ENCODE results near the gene VANGL2. TPM values are rescaled to one million over a fixed set of nuclear protein-coding genes. Genes with fewer than 3 reads are reported as not detected.

VANGL2 gene
- total and polyA plus RNA-seq, 4 experiments from 2014 or later: not detected

- H3K36me3 ChIP-seq (ENCODE audit: insufficient read depth, low read length): peaks cover 10% of the 10 kb centered on the region
- intact Hi-C loops (cut with micrococcal nuclease): no loop called here
- Mint-ChIP-seq H3K4me3 (no peak overlapping the region), H3K9me3 (peaks cover 0 to 1% (median 0%) of the 10 kb centered on the region in 8 donors), H3K27ac (peak overlapping the region in 6 of 7 donors; percentile 36 to 90 (median 66)), H3K36me3 (peaks cover 13 to 15% of the 10 kb centered on the region in 2 donors), H3K27me3 (no peaks in the 10 kb centered on the region), H3K4me1 (peaks cover 0 to 5% (median 4%) of the 10 kb centered on the region in 4 donors)
- H3K4me1 ChIP-seq (ENCODE audit: insufficient read depth, low read length): no peaks in the 10 kb centered on the region
- H3K27ac ChIP-seq (ENCODE audit: low read depth, low read length): no peak overlapping the region
- CTCF ChIA-PET (ENCODE audit: partially characterized antibody): interaction anchor here (1.3 kb wide), 1 partner anchor 11 kb away, joined by 3 read pairs; no protein-coding TSS in a partner anchor
- POLR2A ChIA-PET (ENCODE audit: partially characterized antibody): no interaction called here
- H3K4me3 ChIP-seq (ENCODE audit: low read length in 2 of 2): no peak overlapping the region
- no peaks in the 10 kb centered on the region for H3K9me3 ChIP-seq (ENCODE audit: control insufficient read depth in 1 of 2, low read length in 2 of 2)
- DNase-seq: no peak
- no peaks in the 10 kb centered on the region for H3K27me3 ChIP-seq (ENCODE audit: insufficient read depth, low read length)
Measured at GRCh38 chr1:160363951-160364735, 36.2 kb upstream of the VANGL2 start.

DNA sequence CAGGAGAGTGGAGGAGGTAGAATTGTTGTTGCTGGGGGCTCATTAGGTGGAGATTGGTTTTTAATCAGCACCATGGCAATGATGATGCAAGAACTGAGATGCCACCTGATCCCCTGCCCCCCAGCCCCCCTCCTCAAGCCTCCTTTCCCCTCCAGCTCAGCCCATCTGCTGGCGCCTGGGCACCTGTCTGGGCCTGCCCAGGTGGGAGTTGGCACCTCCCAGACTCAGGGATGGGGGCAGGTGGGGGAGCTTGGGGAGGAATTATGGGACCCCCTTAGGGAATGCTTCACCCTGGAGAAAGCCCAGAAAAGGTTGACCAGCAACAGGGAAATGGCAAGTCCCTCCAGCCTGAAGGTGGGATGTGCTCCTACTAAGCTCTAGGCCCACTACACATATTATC is 35.0 kb upstream of the VANGL2 start:
- DNase-seq: no peak
- intact Hi-C loops (cut with micrococcal nuclease): no loop called here
- peak overlapping the region in 1 of 7 donors; percentile 62 for H3K27ac Mint-ChIP-seq
- peaks cover 8 to 9% of the 10 kb centered on the region in 2 donors for H3K36me3 Mint-ChIP-seq
- POLR2A ChIA-PET (ENCODE audit: partially characterized antibody): interaction anchor here (1.1 kb wide), 1 partner anchor 22 kb away, joined by 3 read pairs; no protein-coding TSS in a partner anchor
- no peak overlapping the region for H3K27ac ChIP-seq (ENCODE audit: low read depth, low read length)
- no peaks in the 10 kb centered on the region for H3K27me3 Mint-ChIP-seq
- no peaks in the 10 kb centered on the region for H3K27me3 ChIP-seq (ENCODE audit: insufficient read depth, low read length)
- H3K9me3 ChIP-seq (ENCODE audit: control insufficient read depth in 1 of 2, low read length in 2 of 2): no peaks in the 10 kb centered on the region
- H3K4me3 ChIP-seq (ENCODE audit: low read length in 2 of 2): no peak overlapping the region
- H3K4me3 Mint-ChIP-seq: no peak overlapping the region
- H3K4me1 Mint-ChIP-seq: peaks cover 0 to 5% (median 4%) of the 10 kb centered on the region in 4 donors
- H3K36me3 ChIP-seq (ENCODE audit: insufficient read depth, low read length): peaks cover 3% of the 10 kb centered on the region
- H3K9me3 Mint-ChIP-seq: peaks cover 0 to 1% (median 0%) of the 10 kb centered on the region in 8 donors
- CTCF ChIA-PET (ENCODE audit: partially characterized antibody): interaction anchor here (3.3 kb wide), 1 partner anchor 11 kb away, joined by 16 read pairs; no protein-coding TSS in a partner anchor
- no peaks in the 10 kb centered on the region for H3K4me1 ChIP-seq (ENCODE audit: insufficient read depth, low read length)

- Mint-ChIP-seq H3K4me1 (peaks cover 0 to 5% (median 4%) of the 10 kb centered on the region in 4 donors), H3K4me3 (no peak within 1 kb of the TSS), H3K27ac (peak within 1 kb of the TSS in 4 of 7 donors; percentile 55 to 81 (median 78)), H3K27me3 (no peaks in the 10 kb centered on the region), H3K9me3 (peaks cover 0 to 1% (median 0%) of the 10 kb centered on the region in 8 donors), H3K36me3 (no peaks in the 10 kb centered on the region)
- ChIA-PET POLR2A (ENCODE audit: partially characterized antibody) (no interaction called here), CTCF (ENCODE audit: partially characterized antibody) (interaction anchor here (3.3 kb wide), 1 partner anchor 9 kb away, joined by 16 read pairs; no protein-coding TSS in a partner anchor)
- H3K4me1 ChIP-seq (ENCODE audit: insufficient read depth, low read length): no peaks in the 10 kb centered on the region
- DNase-seq: no peak
- no peak within 1 kb of the TSS for H3K27ac ChIP-seq (ENCODE audit: low read depth, low read length)
- no peaks in the 10 kb centered on the region for H3K9me3 ChIP-seq (ENCODE audit: control insufficient read depth in 1 of 2, low read length in 2 of 2)
- H3K27me3 ChIP-seq (ENCODE audit: insufficient read depth, low read length): no peaks in the 10 kb centered on the region
- no peaks in the 10 kb centered on the region for H3K36me3 ChIP-seq (ENCODE audit: insufficient read depth, low read length)
- no peak within 1 kb of the TSS for H3K4me3 ChIP-seq (ENCODE audit: low read length in 2 of 2)
- intact Hi-C loops (cut with micrococcal nuclease): no loop called here
Measured at GRCh38 chr1:160366731-160367515, 33.4 kb upstream of the VANGL2 start, which contains the start of gene NHLH1. Gene NHLH1, plus strand, starts transcription at chr1:160367071. Its CDS starts 3,661 bp downstream, at chr1:160370732.

DNA sequence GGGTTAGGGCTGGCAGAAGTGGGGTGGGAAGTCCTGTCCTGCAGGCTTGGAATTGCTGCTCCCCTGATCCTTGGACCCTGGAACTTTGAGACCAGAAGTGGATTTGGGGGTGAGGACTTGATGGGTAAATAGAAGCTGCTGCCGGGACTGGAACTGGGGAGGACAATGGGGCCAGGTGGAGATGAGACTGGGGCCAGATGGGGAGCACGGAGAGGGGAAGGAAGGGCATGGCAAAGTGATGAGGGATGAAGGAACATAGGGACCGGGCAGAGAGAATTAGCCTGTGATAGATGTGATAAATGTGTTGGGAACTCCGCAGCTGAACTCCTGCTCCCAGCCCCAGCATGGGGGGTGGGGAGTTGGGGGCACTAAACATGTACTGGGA is 32.9 kb upstream of the VANGL2 start:
- POLR2A ChIA-PET (ENCODE audit: partially characterized antibody): no interaction called here
- Mint-ChIP-seq H3K4me1 (peaks cover 0 to 5% (median 4%) of the 10 kb centered on the region in 4 donors), H3K4me3 (no peak overlapping the region), H3K36me3 (no peaks in the 10 kb centered on the region), H3K27me3 (no peaks in the 10 kb centered on the region), H3K27ac (no peak overlapping the region), H3K9me3 (peaks cover 0 to 1% (median 0%) of the 10 kb centered on the region in 8 donors)
- H3K4me1 ChIP-seq (ENCODE audit: insufficient read depth, low read length): no peaks in the 10 kb centered on the region
- H3K27me3 ChIP-seq (ENCODE audit: insufficient read depth, low read length): no peaks in the 10 kb centered on the region
- no peak overlapping the region for H3K4me3 ChIP-seq (ENCODE audit: low read length in 2 of 2)
- H3K9me3 ChIP-seq (ENCODE audit: control insufficient read depth in 1 of 2, low read length in 2 of 2): no peaks in the 10 kb centered on the region
- CTCF ChIA-PET (ENCODE audit: partially characterized antibody): interaction anchor here (1.0 to 3.3 kb wide), 3 partner anchors 9 to 76 kb away, joined by 4 to 16 read pairs (median 4); no protein-coding TSS in a partner anchor
- no peak for DNase-seq
- no peak overlapping the region for H3K27ac ChIP-seq (ENCODE audit: low read depth, low read length)
- intact Hi-C loops (cut with micrococcal nuclease): no loop called here
- no peaks in the 10 kb centered on the region for H3K36me3 ChIP-seq (ENCODE audit: insufficient read depth, low read length)

- intact Hi-C loops (cut with micrococcal nuclease): no loop called here
- Mint-ChIP-seq H3K4me3 (no peak overlapping the region), H3K36me3 (no peaks in the 10 kb centered on the region), H3K27me3 (no peaks in the 10 kb centered on the region), H3K27ac (peak overlapping the region in 4 of 7 donors; percentile 36 to 81 (median 76)), H3K4me1 (peaks cover 0 to 5% (median 4%) of the 10 kb centered on the region in 4 donors), H3K9me3 (peaks cover 0 to 1% (median 0%) of the 10 kb centered on the region in 8 donors)
- Histone ChIP-seq H3K27ac (ENCODE audit: low read depth, low read length) (no peak overlapping the region), H3K4me1 (ENCODE audit: insufficient read depth, low read length) (no peaks in the 10 kb centered on the region), H3K9me3 (ENCODE audit: control insufficient read depth in 1 of 2, low read length in 2 of 2) (no peaks in the 10 kb centered on the region), H3K27me3 (ENCODE audit: insufficient read depth, low read length) (no peaks in the 10 kb centered on the region), H3K36me3 (ENCODE audit: insufficient read depth, low read length) (no peaks in the 10 kb centered on the region), H3K4me3 (ENCODE audit: low read length in 2 of 2) (no peak overlapping the region)
- ChIA-PET POLR2A (ENCODE audit: partially characterized antibody) (no interaction called here), CTCF (ENCODE audit: partially characterized antibody) (interaction anchor here (0.8 to 3.3 kb wide), 4 partner anchors 8 to 77 kb away, joined by 3 to 16 read pairs (median 4); no protein-coding TSS in a partner anchor)
- DNase-seq: no peak
Measured at GRCh38 chr1:160367934-160368923, 32.1 kb upstream of the VANGL2 start.

GRCh38 chr1:160369087-160369486 is 31.3 kb upstream of the VANGL2 start:
- POLR2A ChIA-PET (ENCODE audit: partially characterized antibody): no interaction called here
- Histone ChIP-seq H3K36me3 (ENCODE audit: insufficient read depth, low read length) (no peaks in the 10 kb centered on the region), H3K27me3 (ENCODE audit: insufficient read depth, low read length) (no peaks in the 10 kb centered on the region), H3K27ac (ENCODE audit: low read depth, low read length) (no peak overlapping the region), H3K4me1 (ENCODE audit: insufficient read depth, low read length) (no peaks in the 10 kb centered on the region), H3K9me3 (ENCODE audit: control insufficient read depth in 1 of 2, low read length in 2 of 2) (no peaks in the 10 kb centered on the region), H3K4me3 (ENCODE audit: low read length in 2 of 2) (no peak overlapping the region)
- H3K9me3 Mint-ChIP-seq: peaks cover 0 to 1% (median 0%) of the 10 kb centered on the region in 8 donors
- no peak overlapping the region for H3K4me3 Mint-ChIP-seq
- no peaks in the 10 kb centered on the region for H3K36me3 Mint-ChIP-seq
- CTCF ChIA-PET (ENCODE audit: partially characterized antibody): interaction anchor here (0.8 to 1.8 kb wide), 2 partner anchors 8 to 10 kb away, joined by 3 to 4 read pairs; no protein-coding TSS in a partner anchor
- H3K27ac Mint-ChIP-seq: no peak overlapping the region
- peaks cover 0 to 4% (median 2%) of the 10 kb centered on the region in 4 donors for H3K4me1 Mint-ChIP-seq
- intact Hi-C loops (cut with micrococcal nuclease): no loop called here
- H3K27me3 Mint-ChIP-seq: no peaks in the 10 kb centered on the region
- no peak for DNase-seq
